Measurements from ENCODE around the gene KCNK5.

The KCNK5 gene

DNA sequence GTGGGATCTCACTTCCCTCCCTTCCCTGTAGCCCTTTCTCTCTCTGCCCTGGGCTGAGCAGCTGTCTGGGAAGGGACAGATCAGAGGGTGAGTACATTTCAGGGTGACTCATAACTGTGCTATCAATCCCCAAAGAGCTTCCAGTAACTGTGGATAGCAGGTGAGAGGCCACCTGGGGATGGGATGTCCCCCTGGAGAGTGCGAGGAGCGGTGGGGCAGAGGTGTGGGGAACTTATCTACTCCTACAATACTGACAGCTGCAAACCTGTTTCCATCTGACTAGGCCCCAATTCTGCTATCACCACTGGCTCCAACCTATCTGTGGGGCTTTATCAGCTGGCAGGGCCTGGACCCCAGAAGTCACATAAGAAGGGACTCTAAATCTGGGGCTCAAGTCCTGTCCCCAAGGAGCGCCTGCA, 32.6 kb downstream of the KCNK5 start:
- DNase-seq, result no peak

DNA sequence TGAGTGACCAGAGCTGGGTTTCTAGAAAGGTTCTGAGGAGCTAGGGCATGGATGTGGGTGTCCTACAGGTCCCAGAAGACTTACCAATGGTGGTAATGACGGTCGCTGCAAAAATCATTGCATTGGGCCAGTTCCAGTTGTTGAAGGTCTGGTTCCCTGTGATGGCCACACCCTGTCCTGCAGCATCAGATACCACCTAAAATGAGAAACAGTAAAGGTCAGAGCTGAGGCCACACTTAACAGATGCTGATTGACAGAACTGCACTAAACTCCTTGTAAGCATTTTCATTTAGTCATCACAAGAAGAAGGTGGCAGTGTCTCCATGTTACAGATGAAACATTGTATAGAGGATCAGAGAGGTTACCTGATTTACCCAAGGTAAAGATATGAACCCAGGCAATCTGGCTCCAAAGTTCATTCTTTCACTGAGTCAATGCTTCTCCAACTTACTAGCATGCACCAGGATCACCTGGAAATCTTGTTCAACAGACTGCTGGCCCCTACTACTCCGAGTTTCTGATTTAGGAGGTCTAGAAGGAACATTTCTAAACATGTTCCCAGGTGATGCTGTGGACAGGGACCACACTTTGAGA, 33.4 kb downstream of the KCNK5 start:
- DNase-seq, result no peak

DNA sequence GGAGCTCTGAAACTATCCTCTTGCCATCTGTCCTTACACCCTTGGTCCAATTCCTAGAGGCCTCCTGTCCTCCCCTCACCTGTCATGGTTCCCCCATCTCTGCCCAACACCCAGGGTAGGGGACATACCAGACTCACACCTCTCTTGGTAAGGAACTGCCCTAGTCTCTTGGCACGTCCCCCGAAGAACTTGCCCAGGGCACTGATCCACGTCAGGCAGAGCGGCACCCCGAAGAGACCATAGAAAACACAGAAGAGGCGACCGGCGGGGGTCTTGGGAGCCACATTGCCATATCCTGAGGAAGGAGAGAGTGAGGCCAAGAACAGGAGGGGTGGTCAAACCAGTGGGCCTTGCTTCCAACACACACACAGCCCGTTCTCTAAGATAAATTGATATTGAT, 34.8 kb downstream of the KCNK5 start:
- no peak for DNase-seq

DNA sequence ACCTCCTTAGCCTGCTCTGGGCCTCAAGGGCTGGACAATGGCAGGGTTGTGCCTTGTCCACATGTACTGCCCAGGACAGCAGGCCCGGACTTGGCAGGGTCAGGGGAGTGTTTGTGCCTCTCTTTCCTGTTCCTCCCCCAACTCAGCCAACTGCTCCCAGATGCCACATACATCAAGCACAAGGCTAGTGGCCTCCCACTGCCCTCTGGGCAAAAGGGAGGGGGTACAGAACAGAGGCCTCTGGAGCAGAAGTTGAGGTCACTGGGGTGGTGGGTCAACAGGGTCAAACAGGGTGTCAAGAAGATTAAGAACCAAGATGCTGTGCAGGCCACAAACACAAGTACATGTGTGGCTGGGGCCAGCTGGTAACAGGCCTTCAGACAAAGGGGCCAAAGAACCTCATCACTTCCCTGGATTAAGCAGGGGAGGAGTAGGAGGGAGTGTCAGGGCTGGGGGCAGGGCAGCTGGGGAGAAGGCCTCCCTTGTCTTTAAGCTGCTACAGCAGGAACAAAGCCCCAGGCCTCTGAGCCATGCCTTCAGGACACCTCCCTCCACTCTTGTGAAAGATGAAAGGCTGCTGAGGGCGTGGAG, 36.0 kb downstream of the KCNK5 start:
- no peak for DNase-seq

DNA sequence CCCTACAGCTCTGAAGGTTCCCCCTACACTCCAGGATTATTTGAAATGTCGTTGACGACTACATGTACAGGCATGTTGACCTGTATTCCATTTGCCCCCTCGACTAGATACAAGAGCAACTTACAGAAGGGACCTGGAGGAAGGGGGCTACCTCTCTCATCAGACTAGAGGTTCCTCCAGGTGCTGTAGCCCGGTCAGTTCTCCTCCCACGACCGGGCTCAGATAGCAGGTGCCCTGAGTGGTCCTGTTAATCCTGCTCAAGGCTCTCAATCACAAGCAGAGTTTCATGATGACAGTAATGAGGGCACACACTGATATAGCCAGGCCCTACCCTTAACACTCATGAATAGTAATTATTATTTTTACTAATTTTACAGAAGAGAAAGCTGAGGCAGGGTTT, 36.5 kb downstream of the KCNK5 start:
- DNase-seq, result no peak

DNA sequence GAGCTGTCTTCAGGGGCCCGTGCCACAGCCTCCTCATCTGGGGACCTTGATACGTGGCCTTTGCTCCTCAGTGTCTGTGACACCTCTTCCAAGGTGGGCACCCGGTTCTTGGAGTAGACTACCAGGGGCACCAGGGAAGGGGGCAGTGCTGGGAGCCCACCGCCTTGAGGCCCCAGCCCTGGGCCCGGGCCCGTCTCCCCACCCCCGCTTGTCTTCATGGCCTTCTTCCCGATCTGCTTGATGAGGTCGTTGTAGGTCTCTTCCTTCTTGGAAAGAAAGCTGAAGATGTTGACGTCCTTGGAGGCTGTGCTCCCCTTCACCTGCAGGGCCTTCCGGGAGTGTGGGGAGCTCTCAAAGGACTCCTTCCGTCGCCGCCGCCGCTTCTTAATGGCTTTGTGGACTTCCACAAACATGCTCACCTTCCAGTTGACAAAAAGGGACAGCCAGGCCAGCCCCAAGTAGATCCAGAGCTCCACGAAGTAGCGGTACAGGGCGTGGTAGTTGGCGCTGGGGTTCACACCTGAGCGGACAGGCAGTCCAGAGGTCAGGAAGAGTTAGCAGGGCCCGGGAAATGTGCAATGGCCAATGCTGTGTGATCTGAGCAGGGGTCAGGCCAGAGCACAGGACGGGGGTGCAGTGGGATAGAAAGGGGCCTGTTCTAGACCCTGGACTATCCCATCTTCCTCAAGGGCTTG, 37.9 kb downstream of the KCNK5 start:
- no peak for DNase-seq

DNA sequence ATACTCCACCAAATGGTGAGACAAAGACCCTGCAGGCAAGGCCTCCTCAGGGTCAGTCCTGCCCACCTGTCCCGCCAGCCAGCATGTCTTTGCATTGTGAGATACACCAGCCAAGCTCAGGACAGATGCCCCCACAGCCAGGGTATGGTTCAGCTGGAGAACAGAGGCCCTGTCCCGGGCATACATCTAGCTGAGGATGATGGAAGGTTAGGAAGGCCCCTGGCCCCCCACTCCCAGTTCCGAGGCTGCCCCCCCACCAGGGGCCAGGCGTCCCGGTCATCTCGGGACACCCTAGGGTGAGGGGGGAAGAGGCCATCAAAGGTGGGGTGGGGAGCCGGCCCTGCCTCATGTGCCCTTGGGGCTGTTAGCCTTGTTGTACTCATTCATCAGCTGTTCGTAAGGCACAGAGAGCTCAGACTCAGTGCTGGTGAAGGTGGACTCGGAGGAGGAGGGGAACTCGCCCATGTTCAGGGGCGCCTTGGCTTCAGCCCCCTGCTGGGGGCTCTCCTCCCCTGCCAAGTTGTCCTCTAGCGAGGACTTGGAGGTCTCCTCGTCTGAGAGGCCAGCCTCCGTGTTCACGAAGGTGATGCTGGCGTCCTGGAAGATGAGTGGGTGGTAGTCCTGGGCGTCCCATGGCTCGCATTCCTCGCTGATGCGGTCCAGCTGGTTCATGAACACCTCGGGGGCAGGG, 38.6 kb downstream of the KCNK5 start:
- DNase-seq, result no peak

DNA sequence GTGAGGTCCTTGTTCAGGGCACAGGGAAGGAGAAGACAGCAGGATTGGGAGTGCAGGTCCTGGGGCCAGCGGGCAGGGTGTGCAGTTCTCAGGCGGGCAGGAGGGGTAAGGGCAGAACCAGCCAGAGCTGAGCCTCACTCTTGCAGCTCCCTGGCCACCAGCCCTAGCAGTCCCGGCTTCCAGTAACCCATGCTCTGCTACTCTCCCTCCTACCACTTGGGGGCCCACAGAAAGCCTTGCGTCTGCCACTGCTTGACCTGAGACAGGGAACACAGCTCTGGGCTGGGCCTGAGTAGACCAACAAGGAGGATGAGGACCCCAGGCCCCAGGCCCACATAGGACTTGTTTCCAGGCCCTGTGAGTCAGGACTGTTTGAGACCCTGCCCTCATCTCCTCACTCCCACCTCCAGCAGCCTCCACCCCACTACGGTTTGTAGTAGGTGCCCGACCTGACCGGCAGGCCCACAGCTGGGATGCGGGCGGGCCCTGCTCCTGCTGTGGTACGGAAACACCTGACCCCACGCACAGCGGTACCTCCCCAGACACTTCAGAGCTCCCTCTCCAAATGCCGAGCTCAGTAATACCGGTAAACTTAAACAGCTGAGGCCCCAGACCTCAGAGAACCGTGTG, 39.2 kb downstream of the KCNK5 start:
- peak; percentile 22 for DNase-seq

DNA sequence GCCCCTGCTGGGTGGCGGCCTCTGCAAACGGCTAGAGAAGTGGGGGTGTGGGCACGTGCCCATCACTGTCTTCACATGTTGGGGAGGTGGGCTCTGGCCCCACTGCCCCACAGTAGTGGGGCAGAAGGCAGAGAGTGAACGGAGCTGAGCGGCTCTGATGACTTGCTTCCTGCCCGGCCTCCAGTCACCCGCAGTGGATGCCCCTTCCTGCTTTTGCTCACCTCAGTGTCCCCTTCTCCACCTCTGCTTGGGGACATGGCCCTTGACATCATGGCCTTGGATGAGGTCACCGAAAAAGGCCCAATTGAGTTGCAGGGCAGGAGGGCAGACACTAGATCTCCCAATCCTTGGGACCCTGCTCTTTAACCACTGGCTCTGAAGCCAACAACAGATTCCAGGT, 40.1 kb downstream of the KCNK5 start:
- DNase-seq, result no peak

DNA sequence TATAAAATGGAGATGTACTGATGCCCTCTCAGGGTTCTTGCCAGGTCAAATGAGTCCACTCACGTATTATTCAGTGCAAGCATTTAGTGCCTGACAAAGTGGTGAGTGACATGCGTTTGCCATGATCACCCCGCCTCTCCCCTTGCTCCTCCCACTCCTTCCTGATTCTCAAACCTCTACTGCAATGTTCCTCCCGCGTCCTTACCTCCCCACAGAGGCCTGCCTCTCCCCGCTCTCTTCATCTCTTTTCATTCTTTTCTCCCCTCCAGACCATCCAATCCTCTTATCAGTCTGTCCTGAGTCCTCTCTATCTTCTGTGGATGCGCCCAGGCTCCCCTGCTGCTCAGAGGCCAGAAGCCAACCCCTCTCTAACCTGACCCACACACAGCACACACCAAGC, 40.7 kb downstream of the KCNK5 start:
- DNase-seq, result no peak

DNA sequence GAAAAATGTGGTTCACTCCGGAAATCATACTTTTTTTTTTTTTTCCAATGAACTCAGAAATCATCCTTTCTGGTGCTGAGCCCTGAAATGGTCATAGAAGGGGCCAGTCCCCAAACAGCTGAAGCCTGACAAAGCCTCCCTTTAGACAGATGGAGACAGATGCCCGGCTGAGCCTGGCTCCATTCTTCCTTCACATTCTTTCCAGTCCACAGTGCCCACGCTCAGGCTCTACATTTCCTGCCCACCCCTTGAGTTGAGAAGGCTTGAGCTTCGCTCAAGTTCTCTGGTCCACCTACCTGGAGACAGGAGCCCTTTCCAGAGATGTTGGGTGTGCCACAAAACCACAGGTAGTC, 41.2 kb downstream of the KCNK5 start:
- no peak for DNase-seq

DNA sequence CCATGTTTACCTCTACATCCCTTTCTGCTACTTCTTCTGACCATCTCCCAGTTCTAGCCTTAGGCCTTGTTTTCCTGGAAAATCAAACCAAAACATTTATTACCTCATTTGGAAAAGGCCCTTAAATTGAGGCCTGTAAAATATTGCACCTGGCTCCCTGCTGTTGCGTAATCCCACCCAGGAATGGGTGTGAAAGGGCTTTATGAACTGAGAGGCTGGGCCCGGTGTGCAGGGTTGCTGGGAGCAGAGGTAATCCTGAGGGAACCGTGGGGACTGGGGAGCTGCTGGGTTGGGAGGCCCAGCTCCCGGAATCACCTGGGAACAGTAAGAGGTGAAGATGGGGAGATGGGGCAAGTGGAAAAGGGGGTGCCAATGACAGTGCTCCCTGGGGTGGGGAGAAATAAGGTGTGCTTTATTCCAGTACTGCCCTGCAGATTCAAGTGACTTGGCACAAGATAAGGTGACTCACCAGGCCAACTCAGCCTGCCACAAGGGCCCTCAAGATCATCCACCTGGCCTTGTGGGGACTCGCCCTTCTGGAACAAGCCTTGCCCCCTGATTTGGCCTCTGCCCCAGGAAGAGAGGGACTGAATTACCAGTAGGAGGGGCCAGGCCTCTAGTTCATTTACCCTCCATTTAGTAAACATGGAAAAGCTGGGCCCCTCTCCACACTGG, 44.2 kb downstream of the KCNK5 start:
- DNase-seq, result no peak

DNA sequence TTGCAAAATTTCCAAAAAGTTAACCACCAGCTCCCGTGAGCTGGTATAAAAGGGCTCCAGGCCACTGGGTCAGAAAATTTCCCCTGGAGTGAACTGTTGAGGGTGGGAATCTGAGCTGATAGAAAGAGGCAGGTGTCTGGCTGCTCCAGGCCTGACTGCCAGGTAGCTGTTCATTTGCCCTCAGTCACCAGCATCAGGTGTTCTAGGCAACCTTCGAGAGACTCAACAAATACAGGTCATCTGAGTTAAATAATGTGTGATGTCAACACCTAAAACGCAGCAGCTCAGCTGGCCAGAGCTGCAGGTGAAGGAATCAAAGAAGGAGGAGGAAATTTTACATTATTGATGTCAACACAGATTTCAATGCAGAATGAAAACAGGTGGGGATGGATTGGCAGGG, 46.7 kb downstream of the KCNK5 start:
- DNase-seq, result no peak

DNA sequence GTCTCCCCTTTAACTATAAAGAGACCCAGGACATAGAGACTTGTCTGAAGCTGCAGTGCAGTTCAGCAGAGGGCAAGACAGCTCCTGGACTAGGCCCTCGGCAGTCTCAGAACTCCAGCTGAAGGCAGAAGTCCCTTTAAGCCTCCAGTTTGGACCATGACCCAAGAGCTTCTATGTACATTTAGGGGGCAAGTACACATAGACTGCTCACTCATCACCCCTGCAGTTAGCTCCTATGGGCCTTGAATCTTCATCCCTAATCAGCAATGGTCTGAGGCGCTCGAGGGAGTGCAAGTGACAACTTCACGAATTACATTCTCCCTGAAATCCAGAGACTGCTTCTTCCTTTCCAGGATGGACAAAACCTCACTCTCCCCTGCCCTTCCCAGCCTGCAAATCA, 47.4 kb downstream of the KCNK5 start:
- no peak for DNase-seq

DNA sequence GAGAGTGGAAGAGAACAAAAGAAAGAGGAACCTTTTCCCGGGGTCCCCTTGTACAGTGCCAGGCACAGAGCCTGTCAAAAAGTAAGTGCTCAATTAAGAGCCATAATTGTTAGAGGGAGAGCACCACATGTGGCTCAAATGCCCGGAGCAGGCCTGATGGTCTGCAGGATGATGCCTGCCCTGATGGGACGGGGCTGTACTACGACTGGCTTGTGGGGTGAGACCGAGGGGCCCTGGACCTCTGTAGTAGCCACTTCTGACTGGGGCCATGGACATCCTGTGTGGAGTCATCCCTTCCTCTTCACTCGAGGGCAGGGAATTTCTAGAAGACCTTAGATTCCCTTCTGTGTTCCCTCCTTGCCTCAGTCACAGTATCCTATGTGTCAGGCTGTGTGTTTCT, 47.9 kb downstream of the KCNK5 start:
- no peak for DNase-seq

DNA sequence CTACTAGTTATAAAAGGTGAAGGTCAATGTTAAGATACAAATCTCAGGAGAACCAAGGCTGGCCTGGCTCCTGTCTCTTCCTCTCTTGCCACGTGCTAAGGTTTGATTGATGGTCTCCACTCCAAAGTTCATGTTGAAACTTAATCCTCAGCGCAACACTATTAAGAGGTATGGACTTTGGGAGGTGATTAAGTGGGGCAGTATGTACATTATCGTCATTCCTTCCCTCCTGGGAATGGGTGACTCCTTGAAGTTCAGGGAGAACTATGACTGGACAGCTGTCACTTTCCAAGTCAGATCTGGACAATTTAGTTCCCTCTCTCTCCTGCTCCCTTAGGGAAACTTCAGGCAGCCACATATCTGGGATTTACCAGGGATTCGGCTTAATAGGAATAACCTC, 50.5 kb downstream of the KCNK5 start:
- DNase-seq, result no peak

DNA sequence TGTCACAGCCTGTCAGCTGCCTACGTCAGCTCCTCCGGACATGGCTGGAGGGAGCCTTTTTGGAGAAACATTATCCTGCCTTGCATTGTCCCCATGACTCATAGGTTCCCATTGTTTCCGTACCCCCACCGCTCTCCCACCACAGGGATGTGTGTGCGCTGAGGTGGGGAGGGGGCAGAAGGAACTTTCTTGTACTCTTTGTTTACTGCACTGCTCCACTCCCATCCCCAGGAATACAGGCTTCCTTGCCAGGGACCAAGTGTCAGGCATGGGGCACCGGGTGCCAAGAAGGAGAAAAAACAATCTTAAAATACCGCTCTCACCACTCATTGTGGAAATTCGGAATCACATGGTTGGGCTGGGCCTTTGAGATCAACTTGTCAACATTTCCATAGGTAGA, 51.0 kb downstream of the KCNK5 start:
- DNase-seq, result no peak

DNA sequence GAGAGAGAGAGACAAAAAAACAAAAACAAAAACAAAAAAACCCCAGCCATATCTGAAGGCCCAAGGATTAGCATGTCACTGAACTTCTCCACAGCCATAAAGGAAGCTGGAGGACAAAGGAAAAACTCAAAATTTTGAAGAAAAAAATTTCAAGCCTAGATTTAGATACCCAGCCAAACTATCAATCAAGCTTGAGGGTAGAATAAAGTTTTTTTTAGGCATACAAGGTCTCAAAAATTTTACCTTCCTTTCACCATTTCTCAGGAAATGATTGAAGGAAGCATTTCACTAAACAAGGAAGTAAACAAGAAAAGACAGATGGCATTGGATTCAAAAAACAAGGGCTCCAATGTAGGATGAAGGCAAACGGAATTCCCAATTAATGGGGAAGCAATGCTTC, 52.1 kb downstream of the KCNK5 start:
- DNase-seq, result no peak

DNA sequence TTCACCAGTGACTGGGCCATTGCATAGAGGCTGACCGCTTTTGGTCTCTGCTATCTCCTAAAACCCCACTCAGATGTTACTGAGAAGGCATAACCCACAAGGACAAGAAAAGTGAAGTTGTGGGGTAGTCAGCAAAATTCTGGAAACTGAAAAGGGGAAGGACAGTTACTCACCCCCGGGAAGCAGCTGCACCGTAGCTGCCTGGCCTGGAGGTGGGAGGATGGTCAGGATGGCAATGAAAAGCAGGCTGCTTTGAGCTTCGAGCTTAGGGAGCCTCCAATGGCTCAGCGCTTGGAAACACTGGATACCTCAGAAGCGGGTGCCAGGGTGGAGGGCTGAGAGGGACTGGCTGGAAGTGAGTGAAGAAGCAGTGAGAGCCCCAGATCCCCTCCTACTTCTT, 56.0 kb downstream of the KCNK5 start:
- no peak for DNase-seq

DNA sequence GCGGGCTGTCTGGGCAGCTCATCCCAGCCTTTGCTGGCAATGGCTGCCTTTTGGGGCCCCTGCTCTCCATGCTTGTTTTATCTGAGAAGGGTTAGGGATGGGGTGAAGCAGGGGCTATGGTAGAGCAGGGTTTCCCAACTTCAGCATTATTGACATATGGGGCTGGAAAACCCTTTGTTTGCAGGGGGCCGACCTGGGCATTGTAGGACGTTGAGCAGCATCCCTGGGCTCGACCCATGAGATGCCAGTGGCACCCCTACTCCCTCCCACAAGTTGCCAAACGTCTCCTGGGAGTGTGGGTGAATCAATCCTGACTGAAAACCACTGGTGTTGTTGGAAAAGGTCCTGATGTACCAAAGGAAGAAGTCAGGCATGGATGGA, 56.9 kb downstream of the KCNK5 start:
- DNase-seq, result no peak

DNA sequence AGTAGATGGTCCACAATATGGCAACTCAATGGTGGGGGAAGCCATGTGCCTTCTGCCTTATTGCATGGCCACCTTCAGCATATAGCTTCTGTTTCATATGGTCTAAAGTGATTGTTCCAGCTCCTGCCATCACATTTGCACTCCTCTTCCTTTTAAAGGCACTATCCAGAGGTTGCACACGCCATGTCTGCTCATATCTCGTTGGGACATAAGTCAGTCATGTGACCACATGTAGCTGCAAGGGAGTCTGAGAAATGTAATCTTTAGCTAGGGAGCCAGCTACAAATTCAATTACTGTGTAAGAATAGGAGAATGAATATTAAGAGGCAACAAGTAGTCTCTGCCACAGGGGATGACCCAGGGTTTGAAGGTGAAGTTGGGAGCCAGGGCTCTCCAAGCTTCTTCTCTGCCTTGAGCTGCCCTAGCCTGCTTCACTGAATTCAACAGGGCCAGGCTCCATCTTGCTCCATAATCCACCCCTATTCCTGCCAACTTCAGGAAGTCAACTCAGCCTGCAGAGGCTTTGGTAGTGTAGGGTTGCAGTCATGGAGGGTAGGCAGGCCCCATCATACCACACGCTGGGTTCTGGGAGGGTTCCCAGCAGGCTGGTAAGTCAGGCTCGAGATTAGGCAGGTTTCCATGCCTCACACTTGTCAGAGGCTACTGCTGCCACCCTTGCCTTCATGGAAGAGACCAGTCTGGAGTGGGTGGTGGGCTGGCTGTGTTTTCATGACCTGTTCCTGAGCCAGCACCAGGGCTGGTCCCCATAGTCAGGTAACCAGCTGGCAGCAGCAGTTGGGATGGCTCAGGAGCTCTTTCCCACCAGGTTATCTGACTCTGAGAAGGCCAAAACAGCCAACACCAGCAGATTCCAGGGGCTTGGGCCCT, 57.5 kb downstream of the KCNK5 start:
- no peak for DNase-seq

DNA sequence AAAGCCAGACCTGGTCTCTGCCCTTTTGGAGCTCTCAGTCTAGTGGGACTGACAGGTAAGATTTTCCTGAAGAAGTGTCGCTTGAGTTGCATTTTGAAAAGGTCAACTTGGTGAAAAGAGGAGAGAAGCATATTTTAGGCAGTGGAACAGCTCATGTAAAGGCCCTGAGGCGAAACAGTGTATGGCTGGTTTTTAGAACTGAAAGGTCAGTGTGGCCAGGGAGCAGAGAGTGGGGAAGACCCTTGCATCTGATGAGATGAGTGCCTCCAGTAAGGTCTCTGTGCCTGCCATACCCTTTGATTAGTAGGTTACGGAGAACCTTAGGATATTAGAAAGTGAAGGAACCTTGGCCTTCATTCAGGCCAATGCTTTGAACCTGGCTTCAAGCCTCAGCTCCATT, 58.4 kb downstream of the KCNK5 start:
- no peak for DNase-seq

All from NK-92 treated with Interleukin-12 subunit alpha and Interleukin-12 subunit beta, amount 100 ng/mL, for 24 hours (cell line).